Myocyte (in vitro differentiated cells): ENCODE results near the gene ANKH. TPM values are rescaled to one million over a fixed set of nuclear protein-coding genes. Genes with fewer than 3 reads are reported as not detected.
"Not testable (repeated sequence)": the region's sequence is repeated elsewhere in the genome, so short reads cannot be mapped to it uniquely, and the experiment has no call there.

ENCODE experiments used
- DNase-seq: peaks from one replicate; pipeline ENCODE4 v3.0.0-alpha.2; 2012; ENCODE audit warnings: low read depth
- total RNA-seq: library from RNA; depleted of rRNA; stranded (reverse); fragments of >200 nt; gene quantifications from 2 replicates; pipeline ENCODE4 v1.2.3, GENCODE V29; 2014

ANKH gene
- total RNA-seq, 1 donor from 2014 or later, result 23.2 TPM

- DNase-seq, result no peak
Observed at GRCh38 chr5:14859150-14859549, 12.4 kb downstream of the ANKH start.

- DNase-seq, result no peak
Observed at GRCh38 chr5:14855366-14855765, 16.2 kb downstream of the ANKH start.

- DNase-seq, result peak; percentile 45
Observed at GRCh38 chr5:14854799-14855198, 16.8 kb downstream of the ANKH start.

GRCh38 chr5:14853685-14854084 is 17.9 kb downstream of the ANKH start:
- no peak for DNase-seq

GRCh38 chr5:14852779-14853178 is 18.8 kb downstream of the ANKH start:
- DNase-seq, result no peak

GRCh38 chr5:14851999-14852526 is 19.5 kb downstream of the ANKH start:
- no peak for DNase-seq

GRCh38 chr5:14851597-14851996 is 20.0 kb downstream of the ANKH start:
- DNase-seq, result no peak

GRCh38 chr5:14851050-14851419 is 20.5 kb downstream of the ANKH start:
- DNase-seq, result no peak

- DNase-seq, result no peak
Observed at GRCh38 chr5:14850419-14851049, 21.0 kb downstream of the ANKH start.

GRCh38 chr5:14849516-14850294 is 21.9 kb downstream of the ANKH start:
- no peak for DNase-seq

- DNase-seq, result not testable (repeated sequence)
Observed at GRCh38 chr5:14848942-14849341, 22.6 kb downstream of the ANKH start.

- no peak for DNase-seq
Observed at GRCh38 chr5:14848385-14848784, 23.2 kb downstream of the ANKH start.

- no peak for DNase-seq
Observed at GRCh38 chr5:14847471-14847870, 24.1 kb downstream of the ANKH start.

GRCh38 chr5:14842117-14842516 is 29.5 kb downstream of the ANKH start:
- DNase-seq, result no peak

GRCh38 chr5:14840624-14841023 is 31.0 kb downstream of the ANKH start:
- DNase-seq, result no peak

- no peak for DNase-seq
Observed at GRCh38 chr5:14838396-14839319, 32.9 kb downstream of the ANKH start.

GRCh38 chr5:14837423-14838122 is 34.0 kb downstream of the ANKH start:
- DNase-seq, result not testable (repeated sequence)

- no peak for DNase-seq
Observed at GRCh38 chr5:14834584-14835550, 36.7 kb downstream of the ANKH start.

GRCh38 chr5:14834062-14834461 is 37.5 kb downstream of the ANKH start:
- DNase-seq, result no peak

- no peak for DNase-seq
Observed at GRCh38 chr5:14831006-14831338, 40.6 kb downstream of the ANKH start.
